NCI-H1417 treated with DMSO at 0.1 percent for 48 hours (cell line): ENCODE data around the gene ZNF474.

Source experiments
- DNase-seq: peaks from one replicate; lab custom pipeline; 2025; lab: John Stamatoyannopoulos, UW

ZNF474 gene

DNA sequence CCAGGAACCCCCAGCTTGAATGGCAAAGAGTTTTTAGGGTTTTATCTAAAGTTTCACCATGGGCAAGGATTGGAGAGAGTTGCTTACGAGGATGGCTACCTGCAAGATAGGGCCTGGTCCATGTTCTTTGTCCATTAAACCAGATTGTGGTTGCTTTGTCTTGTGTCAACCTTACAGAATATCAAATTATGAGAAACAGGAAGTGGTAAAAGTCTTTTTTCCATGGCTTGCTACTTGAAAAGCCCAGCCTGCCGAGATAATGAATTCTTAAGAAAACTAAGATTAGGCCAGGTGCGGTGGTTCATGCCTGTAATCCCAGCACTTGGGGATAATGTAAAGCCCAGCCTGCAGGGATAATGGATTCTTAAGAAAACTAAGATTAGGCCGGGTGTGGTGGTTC is 24.4 kb downstream of the ZNF474 start:
- DNase-seq: no peak

DNA sequence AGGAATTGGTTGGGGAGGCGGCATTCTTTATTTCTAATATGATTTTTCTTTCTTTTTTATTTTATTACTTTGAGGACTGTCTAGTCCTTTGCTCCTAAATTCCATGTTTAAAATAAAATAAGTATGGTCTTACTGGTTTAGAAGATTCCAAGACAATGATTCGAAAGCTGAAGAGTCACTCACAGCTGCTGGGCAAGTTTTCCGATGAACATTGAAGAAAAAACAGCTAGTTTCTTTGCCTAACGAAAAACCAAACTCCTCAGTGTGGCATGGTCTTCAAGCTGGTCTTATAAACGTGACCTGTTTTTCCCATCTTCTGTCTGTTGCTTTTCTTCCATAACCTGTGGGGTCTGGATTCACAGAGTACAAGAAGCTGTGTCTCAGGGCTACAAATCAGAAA is 25.1 kb downstream of the ZNF474 start:
- DNase-seq: no peak

DNA sequence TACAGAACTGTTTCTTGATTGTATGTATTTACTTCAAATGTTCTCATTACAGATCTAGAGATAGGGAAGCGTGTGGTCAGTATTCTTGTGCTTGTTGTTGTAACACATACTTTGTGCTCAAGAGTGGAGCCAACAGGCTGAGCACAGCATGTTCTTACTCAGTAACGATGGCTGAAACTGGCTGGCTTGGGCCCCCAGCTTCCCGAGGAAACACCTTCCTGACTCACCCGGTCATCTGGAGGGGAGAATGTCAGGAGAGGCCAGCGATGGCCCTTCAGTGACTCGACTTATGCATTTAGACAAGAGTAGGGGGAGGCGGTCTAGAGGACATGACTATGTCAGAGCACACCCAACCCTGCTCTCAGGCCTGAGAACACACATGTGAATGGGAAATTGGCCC is 25.6 kb downstream of the ZNF474 start:
- no peak for DNase-seq

DNA sequence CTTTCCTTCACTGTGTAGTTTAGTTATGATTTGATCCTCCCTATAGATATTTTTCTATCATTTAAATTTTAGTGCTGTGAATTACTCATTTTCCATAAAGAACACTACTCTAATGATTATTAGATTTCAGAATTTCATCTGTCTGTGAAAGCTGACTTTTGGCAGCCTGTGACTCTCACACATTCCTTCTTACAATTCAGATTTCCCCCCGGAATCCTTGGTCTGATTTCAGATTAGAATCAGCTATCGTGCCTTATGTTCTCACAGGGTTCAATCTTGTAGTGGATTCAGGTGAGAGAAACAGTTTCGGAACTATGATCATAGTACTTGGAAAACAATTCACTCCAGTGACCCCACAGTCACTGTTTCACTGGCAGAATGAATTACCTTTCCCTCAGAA is 26.2 kb downstream of the ZNF474 start:
- DNase-seq: no peak

DNA sequence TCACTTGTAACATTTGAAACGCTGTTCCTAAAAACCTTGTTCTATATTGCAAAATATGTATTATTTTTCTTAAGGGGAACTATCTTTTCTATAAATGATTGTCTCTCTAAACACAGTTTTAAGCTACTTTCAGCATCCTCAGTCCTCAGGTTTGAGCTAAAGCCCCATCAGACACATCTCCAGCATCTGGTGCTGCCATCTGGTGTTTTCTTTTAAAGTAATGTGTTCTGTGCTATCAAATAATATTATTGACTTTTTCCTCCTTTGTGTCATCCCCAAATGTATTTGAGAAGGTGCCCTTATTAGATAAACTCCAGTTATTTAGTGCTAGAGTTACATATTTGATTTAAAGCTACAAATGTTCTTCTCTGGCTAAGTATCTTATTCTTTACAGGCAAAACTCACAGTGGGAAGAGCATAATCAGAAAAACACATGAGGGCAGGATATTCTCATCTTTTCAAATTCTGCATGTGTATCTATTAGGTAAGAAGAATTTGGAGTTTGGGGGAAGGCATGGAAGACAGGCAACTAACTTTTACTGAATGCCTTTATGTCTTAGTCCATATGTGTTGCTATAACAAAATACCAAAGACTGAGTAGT is 27.5 kb downstream of the ZNF474 start:
- DNase-seq: no peak

DNA sequence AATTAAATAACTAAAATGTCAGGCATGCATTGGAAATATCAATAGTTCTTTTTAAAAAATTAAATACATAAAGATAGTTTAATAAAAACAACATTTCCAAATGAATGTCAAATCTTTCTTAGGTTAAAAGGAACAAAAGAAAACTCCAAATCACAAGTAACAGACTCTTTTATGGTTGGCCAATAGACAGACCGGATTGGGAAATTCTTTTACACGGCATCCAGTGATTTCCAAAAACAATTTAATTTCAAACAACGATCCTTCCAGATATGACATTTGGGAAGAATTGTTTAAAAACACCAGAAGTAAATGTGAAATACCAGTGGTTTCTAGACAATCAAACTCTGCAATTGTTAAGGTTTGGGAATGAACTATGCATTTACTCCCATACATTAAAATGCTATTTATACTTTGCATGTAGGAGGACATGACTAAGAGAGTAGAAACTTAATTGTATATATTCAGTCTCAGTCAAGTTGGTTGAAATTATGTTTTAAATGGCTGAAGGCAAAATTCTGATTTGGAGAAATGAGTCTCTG is 32.8 kb downstream of the ZNF474 start:
- DNase-seq: no peak

DNA sequence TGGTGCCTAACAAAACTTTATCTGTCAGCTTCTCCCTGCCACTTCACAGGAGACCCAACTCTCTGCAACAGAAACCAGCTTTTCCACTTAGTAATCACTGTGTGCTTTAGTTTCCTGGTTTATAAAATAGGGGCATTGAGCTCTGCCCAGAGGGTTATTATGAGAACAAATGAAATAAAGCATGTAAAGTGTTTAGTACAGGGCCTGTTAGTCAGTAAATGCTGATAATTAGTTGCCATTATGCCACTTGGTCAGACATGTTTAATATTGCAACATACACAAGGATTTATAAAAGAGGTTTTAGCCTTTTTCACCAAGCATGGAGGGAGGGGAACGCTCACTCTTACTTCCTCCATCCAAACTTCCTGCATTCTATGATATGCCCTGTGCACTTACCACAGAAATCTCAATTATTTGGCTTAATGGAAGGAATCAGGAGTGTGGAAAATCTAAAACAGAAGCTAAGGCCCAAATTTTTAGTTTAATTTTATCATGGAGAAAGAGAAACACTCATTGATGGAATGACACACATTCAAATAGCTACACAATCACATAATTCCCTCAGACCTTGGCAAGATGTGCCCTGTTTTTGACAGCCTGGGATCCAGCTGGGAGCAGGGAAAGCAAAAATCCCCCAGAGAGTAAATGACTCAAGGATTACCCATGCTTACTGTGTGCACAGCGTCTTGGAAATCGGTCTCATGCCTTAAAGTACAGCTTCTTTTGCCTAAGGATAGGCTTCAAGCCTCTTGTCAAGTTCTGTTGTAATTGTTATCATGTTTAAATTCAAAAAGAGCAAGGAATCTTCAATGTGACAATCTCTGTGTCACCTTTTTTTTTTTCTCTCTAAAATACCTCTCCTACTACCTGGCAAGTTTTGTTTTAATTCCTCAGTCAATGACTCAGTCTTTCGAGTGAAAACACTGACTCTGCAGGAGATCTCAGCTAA is 34.0 kb downstream of the ZNF474 start:
- DNase-seq: no peak

DNA sequence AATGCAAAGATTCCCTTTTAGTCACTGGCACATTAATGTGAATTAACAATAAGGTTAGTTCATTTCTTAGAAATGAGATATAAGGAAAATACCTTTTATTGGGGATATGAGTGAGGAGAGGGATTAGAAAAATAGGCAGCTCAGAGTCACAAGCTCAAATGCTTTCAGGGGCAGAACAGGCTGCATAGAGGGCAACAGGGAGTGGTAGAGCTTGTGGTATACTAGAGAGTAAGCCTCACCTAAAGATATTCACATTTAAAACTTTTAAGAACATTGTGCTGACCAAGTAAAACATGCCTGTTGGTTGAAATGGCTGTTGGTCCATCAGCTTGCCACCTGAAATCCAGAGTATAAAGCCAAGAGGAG is 34.7 kb downstream of the ZNF474 start:
- no peak for DNase-seq

DNA sequence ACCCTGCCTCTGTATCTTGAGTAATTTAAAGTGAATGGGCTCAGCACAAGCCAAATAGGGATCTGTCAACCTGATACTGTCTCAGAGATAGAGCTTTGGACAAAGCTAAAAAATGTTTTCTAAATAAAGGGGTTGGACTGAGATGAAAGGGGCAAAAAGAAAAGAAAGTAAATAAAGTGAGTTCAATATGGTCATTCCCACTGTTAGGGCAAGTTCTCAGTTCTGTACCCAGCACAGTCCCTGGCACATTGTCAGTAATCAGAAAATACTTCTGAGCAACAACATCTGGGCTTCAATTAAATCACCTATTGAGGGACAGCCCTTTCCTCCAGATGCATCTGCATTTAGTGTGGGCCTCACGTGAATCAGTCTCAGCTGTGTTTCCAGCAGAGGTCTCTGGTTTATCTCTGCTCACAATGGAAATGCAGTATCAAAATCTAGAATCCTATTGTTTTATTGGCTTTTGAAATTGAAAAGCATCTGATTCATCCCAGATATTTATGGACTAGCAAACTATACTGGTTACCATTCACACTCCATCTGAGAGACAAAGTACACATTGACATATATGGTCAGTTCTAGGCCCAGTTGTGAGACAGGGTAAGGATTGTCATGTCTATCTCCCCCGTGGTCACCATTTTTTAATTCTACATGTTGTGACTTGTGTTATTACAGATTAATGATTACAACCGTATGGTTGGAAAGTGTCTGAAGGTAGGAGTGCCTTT is 35.6 kb downstream of the ZNF474 start:
- DNase-seq: no peak

DNA sequence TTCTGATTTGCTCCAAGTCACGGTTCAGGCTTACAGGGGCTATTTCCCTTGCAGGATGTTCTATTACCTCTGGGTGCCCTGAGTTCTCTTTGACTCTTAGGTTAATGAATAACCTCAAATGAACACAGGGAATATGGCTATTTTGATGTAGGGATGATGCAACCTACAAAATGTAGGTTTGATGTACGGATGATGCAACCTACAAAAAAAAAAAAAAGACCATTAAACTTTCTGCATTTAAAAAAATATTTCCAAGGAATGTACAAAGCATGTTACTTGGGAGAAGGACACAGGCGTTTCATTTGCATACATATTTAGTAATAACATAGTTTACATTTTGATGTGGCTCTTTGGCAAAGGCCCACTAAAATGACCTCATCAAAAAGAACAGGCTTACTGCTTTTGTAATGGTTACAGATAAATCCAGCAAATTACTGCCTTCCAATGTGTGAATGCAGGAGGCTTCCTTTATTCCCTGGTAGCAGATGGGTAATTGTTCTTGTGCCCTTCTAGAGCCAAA is 36.3 kb downstream of the ZNF474 start:
- DNase-seq: no peak

DNA sequence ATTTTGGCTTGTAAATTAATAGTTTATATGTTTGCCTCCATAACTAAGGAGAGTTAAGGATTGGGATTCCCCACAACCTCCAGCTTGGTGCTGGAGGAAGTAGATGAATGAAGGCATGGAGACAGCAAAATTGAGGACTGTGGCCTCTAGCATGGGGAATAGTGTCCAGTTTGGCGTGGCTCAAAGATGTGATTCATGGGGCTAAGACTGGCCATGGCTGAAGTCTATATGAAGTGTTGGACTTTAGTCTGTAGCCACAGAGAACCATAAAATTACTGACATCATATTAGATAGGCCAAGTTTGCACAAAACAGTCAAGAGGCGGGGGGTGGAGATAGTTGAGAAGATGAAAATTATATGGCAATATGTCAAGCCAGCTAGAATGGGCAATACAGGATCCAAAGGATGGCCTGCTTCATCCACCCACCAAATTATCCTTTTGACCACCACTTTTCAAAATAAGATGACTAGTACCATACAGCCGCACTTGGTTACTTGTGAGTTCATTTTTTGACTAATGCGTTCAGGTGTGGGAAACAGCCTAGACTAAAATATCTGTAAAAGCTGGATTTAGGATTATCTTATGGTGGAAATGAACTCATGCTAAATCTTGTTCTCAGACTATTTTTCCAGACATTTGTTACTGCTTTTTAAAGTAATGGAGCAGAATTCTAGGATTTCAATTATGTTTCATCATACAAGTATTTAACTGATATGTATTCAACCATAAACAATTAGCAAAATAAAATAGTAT is 40.2 kb downstream of the ZNF474 start:
- no peak for DNase-seq

DNA sequence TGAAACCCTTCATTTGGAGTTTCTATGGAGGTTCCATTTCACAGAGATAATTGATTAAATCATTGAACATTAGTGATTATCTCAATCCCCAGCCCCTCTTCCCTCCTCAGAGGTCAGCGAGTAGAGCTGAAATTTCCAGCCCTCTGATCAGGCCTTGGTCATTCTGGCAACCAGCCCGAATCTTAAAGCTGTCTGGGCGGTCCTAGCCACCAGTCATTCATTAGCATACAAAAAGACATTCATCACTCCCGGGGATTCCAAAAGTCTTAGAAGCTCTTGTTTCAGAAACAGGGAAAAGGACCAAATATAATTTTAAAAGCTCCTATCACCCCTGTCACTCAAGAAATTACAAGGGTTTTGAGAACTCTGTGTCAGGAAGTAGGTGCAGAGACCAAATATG is 41.3 kb downstream of the ZNF474 start:
- no peak for DNase-seq

DNA sequence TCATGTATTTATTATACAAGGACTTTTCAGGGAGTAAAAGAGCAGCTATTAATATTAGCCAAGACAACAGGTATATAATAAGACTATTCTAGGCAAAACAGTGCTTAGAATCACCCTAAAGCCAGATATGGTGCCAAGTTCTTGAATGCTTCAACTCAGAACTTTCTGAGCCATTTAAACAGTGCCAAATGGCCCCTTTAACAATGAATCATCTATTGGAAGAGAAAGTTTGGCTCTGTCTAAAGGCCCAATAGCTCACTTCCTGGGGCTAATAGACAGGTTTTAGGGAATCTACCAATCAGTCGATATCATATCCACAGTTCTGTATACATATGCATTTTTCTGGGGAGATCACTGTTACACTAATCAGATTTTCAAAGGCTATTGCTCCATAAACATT is 42.9 kb downstream of the ZNF474 start:
- no peak for DNase-seq

DNA sequence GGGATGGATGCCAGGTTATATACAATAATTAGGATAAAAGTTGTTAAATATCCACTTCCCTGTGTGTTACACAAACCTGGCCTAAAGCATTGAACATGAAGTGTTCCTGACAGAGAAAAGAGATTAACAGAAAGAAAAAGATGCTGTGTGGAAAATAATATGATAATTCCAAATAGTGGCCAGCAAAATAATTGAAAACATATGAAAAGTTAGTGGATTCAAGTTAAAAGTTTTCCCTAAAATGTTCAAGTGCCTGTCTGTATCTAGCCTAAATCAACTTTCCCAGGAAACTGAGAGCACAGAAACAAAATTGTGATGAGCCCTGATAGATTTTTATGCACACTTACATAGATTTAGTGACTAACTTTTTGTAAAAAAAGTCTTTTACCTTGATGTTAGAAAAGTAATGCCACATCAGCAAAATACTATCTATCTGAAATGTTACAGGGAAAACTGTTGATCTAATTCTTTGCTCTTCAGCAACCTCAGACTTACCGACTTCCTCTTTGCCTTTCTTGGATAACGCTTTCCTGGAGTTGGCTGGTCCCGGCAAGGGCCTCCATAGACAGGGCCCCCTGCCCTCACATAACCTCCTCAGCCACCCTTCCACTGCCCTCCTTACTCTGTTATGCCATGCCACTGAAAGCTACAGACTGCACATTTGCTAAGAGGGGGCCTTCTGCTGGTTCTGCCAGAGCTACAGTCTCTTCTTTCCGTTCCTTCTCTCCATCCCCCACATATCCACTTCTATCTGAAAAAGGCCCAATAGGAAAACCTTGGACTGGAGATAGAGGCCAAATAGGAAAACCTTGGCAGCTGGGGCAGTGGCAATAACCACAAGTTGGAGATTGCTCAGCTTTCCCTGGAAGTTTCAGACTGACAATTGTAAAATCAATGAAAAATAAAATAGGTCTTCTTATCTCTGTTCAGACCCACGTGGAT is 44.4 kb downstream of the ZNF474 start:
- DNase-seq: no peak

DNA sequence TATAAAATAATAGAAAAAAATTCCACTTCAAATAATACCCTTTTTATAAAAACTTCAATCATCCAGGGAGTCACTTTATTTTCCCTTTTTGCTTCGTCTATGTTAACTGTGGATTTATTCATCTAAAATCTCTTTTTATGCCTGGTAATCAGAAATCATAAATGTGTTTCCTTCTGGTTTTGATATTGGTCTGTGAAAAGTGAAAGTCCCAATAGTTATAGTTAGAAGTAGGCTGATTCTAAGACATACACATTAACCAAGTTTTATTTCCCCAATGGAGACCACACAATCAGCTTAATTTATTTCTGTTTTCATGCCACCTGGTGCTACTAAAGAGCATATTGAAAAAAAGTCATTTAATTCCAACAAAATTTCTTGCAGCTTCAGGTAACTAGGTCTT is 45.7 kb downstream of the ZNF474 start:
- no peak for DNase-seq

DNA sequence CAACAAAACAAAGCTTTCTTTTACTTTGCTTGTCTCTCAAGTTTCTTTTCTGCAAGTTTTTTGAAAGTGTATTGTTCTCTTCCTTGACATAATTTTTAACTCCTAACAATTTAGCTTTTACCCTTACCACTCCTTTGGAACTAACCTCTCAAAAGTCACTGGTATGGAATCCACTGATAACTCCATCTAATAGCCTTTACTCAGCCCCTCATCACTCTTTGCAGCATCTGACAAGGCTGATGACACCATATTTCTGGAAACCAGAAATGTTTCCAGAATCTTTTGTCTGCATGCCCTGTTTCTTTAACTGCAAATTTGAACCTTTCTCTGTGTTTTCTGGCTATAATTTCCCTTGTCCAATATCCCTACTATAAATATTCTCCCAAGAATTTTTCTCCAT is 46.5 kb downstream of the ZNF474 start:
- DNase-seq: no peak

DNA sequence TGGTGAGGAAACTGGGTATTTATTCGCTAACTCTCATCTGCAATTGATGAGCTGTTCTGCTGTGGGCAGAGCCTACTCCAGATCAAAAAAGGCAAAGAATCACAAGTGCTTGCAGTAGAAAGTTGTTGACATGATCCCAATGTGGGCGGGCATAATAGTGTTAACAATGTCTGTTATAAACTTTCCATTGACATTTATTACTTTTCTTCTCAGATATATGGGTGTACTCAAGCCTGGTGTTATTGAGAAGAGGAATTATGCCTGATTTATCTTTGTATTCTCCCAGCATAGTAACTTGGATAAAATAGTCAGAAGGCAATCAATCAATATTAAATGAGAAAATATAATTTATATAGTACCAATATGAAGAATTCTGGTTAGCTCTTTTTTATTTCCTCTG is 47.8 kb downstream of the ZNF474 start:
- DNase-seq: no peak

DNA sequence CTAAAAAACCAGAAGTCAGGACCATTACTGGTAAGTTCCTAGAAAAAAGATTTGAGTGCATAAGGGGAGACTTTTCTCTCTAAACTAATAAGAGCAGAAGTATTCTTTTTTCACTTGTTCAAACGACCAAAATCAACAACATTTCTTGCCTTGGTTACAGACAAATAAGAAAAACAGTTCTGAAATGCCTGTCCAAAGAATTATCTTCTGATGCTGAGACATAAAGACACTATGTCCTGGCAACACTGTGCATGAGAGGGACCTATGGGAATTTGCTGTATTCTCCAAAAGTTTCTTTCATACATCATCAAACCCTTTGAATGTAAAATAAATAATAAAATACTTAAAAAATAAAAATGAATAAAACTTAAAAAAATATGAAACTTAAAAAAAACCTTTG is 50.4 kb downstream of the ZNF474 start:
- no peak for DNase-seq

DNA sequence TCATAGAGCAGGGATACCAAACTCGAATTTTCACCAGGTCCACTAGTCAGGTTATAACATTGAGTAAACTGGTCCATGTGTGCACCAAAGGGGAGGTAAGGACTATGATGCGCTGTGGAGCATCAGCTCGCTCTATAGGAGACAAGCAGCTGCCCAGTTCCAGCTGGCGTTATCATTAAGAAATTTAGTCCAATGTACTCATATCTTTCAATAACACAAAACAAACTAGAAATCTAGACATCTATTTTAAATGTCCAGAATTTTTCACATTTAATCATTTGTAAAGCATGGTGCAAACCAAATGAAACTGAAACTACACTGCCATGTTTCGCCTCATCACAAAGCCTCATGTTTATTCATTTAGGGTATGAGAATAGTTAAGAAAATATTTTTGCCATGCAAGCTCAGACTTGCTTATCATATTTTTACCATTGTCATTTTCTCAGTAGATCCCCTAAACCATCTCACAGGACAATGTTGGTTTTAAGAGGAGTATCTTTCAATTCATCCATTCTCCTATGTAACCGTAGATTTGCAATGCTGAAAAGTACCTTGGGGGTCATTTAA is 50.9 kb downstream of the ZNF474 start:
- no peak for DNase-seq

DNA sequence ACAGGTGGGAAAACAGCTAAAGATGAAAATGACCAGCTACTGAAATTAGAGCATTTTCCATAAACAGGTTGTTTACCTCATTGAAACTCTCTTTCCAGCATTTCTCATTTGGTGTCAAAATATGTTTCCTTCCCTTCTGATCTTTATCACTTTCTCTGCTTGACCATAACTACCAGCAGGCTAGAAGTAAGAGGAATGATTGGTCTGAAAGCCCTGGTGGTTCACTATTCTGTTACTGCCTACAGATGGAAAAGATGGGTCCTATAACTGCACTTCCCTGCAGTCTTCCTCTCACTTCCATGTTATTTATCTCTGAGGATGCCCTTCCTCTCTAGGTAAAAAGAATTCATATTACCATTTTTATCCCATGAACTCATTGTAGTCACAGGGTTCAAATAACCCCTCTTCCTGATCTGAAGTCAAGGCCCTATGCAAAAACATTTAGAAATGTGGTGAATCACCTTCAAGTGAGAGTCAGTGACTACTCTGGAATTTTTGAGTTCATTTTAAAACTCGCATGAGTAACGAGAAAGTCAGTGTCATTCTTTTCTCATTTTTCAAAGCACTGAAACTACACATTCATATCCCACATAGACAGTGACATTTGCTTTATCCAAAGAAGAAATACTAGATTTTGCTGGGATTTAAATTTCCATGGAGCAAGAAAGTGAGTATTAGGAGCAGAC is 51.7 kb downstream of the ZNF474 start:
- no peak for DNase-seq
